H1 (cell line): Measurements from ENCODE around the gene UFSP2. TPM values are rescaled to one million over a fixed set of nuclear protein-coding genes. Genes with fewer than 3 reads are reported as not detected.

Experiments used
- CTCF ChIA-PET: fragments of 300-600 bp; sonication (Branson Sonifier 250); formaldehyde crosslinking; loops from one replicate; lab custom pipeline; 2021; ENCODE audit not compliant: partially characterized antibody; lab: Charles Lee
- POLR2A ChIA-PET: fragments of 300-600 bp; sonication (Branson Sonifier 250); formaldehyde crosslinking; loops from one replicate; lab custom pipeline; 2021; ENCODE audit warnings: inconsistent platforms; ENCODE audit not compliant: partially characterized antibody; lab: Charles Lee
- DNase-seq, 2 experiments: peaks; one replicate each; pipeline versions ENCODE4 v3.0.0 to v3.0.0-alpha.2; 2010 to 2022; ENCODE audit warnings: low spot score in 2 of 2, low read depth in 1 of 2, mixed read lengths in 1 of 2
- FAIRE-seq: peaks from 2 replicates; lab custom pipeline; 2011; peaks lifted over from hg19 to GRCh38; lab: Jason Lieb, UNC
- H2AFZ ChIP-seq: 2 replicates; pipeline ENCODE4 v1.8.1; 2012; ENCODE audit warnings: low read length, inconsistent platforms
- H2AK5ac ChIP-seq: 2 replicates; pipeline ENCODE4 v1.6.1; 2013; ENCODE audit warnings: low read depth, low read length
- H2BK120ac ChIP-seq: replicated peaks from 2 replicates; pipeline ENCODE3; 2013; ENCODE audit warnings: low read depth, low read length, inconsistent platforms
- H2BK12ac ChIP-seq: 2 replicates; pipeline ENCODE4 v1.6.1; 2013; ENCODE audit warnings: low read depth, low read length
- H2BK15ac ChIP-seq: 2 replicates; pipeline ENCODE4 v1.6.1; 2013; ENCODE audit warnings: low read length
- H2BK20ac ChIP-seq: 2 replicates; pipeline ENCODE4 v1.6.1; 2013; ENCODE audit warnings: low read length
- H2BK5ac ChIP-seq: 2 replicates; pipeline ENCODE4 v1.6.1; 2013; ENCODE audit warnings: low read depth, low read length
- H3K14ac ChIP-seq: 2 replicates; pipeline ENCODE4 v1.6.1; 2013; ENCODE audit warnings: inconsistent platforms; ENCODE audit not compliant: insufficient read length
- H3K18ac ChIP-seq: 2 replicates; pipeline ENCODE4 v1.6.1; 2013; ENCODE audit warnings: low read length; ENCODE audit errors: extremely low read depth
- H3K23ac ChIP-seq: 2 replicates; pipeline ENCODE4 v1.6.1; 2013; ENCODE audit warnings: inconsistent platforms; ENCODE audit not compliant: insufficient read length
- H3K23me2 ChIP-seq: 2 replicates; pipeline ENCODE4 v1.6.1; 2013; ENCODE audit warnings: low read depth, low read length
- H3K27ac ChIP-seq: 2 replicates; pipeline ENCODE4 v1.6.1; 2011; ENCODE audit warnings: low read depth, low read length, inconsistent platforms
- H3K27me3 ChIP-seq, 4 experiments: replicated peaks in 1 of 4; 1 replicate in 1 of 4; 2 replicates in 3 of 4; pipeline versions ENCODE4 v1.6.1 to v1.8.1; 2011 to 2013; ENCODE audit warnings: low read length in 3 of 4, mild to moderate bottlenecking in 3 of 4, inconsistent platforms in 2 of 4, mixed read lengths in 2 of 4, moderate library complexity in 1 of 4; ENCODE audit not compliant: control insufficient read depth in 3 of 4, insufficient read depth in 3 of 4; ENCODE audit errors: extremely low read depth in 1 of 4
- H3K36me3 ChIP-seq, 4 experiments: 2 replicates each; pipeline versions ENCODE4 v1.6.1 to v1.8.1; 2011 to 2013; ENCODE audit warnings: mild to moderate bottlenecking in 4 of 4, low read length in 3 of 4, moderate library complexity in 2 of 4, control low read depth in 1 of 4, inconsistent platforms in 1 of 4; ENCODE audit not compliant: insufficient read depth in 4 of 4, control insufficient read depth in 2 of 4
- H3K4ac ChIP-seq: replicated peaks from 2 replicates; pipeline ENCODE3; 2013; ENCODE audit warnings: low read length, low read depth, mixed read lengths, inconsistent platforms; ENCODE audit not compliant: insufficient read length
- H3K4me1 ChIP-seq, 4 experiments: replicated peaks in 1 of 4; 1 replicate in 1 of 4; 2 replicates in 3 of 4; pipeline versions ENCODE4 v1.6.1 to v1.8.1; 2011 to 2013; ENCODE audit warnings: low read length in 3 of 4, inconsistent platforms in 2 of 4, mixed read lengths in 1 of 4; ENCODE audit not compliant: insufficient read depth in 4 of 4, control insufficient read depth in 3 of 4
- H3K4me2 ChIP-seq, 2 experiments: 2 replicates each; pipeline versions ENCODE4 v1.6.1 to v1.8.1; 2011 to 2013; ENCODE audit warnings: low read depth in 2 of 2, low read length in 2 of 2, control low read depth in 1 of 2, inconsistent platforms in 1 of 2, mild to moderate bottlenecking in 1 of 2; ENCODE audit not compliant: insufficient read depth in 1 of 2
- H3K4me3 ChIP-seq, 4 experiments: fragments of 200-600, 300-600 bp in 1 of 4; sonication (generic), shearing (Covaris generic), sonication (Bioruptor Twin) in 1 of 4; 2 replicates each; pipeline versions ENCODE4 v1.5.1 to v1.8.1; 2011 to 2016; ENCODE audit warnings: low read length in 4 of 4, low read depth in 3 of 4, control low read depth in 2 of 4, inconsistent platforms in 2 of 4, mild to moderate bottlenecking in 2 of 4, mixed read lengths in 1 of 4, moderate library complexity in 1 of 4; ENCODE audit not compliant: insufficient read depth in 2 of 4; ENCODE audit errors: extremely low read depth in 1 of 4
- H3K56ac ChIP-seq: replicated peaks from 2 replicates; pipeline ENCODE3; 2013; ENCODE audit warnings: low read depth, mild to moderate bottlenecking, mixed read lengths, low read length, inconsistent platforms; ENCODE audit not compliant: insufficient read length
- H3K79me1 ChIP-seq: 2 replicates; pipeline ENCODE4 v1.6.1; 2013; ENCODE audit warnings: low read depth, low read length, control low read depth
- H3K79me2 ChIP-seq, 2 experiments: 2 replicates each; pipeline versions ENCODE4 v1.6.1 to v1.8.1; 2012 to 2013; ENCODE audit warnings: low read length in 2 of 2, mild to moderate bottlenecking in 2 of 2, inconsistent platforms in 1 of 2; ENCODE audit not compliant: insufficient read depth in 2 of 2, control insufficient read depth in 1 of 2
- H3K9ac ChIP-seq, 4 experiments: replicated peaks in 1 of 4; 1 replicate in 1 of 4; 2 replicates in 3 of 4; pipeline versions ENCODE4 v1.6.1 to v1.8.1; 2011 to 2013; ENCODE audit warnings: low read depth in 3 of 4, low read length in 3 of 4, control low read depth in 2 of 4, mild to moderate bottlenecking in 2 of 4, moderate library complexity in 2 of 4, inconsistent platforms in 1 of 4; ENCODE audit errors: extremely low read depth in 1 of 4
- H3K9me3 ChIP-seq, 2 experiments: 2 replicates each; pipeline versions ENCODE4 v1.6.1 to v1.8.1; 2012 to 2013; ENCODE audit warnings: mild to moderate bottlenecking in 2 of 2, moderate library complexity in 2 of 2, control low read depth in 1 of 2, inconsistent platforms in 1 of 2, low read depth in 1 of 2, low read length in 1 of 2, mixed read lengths in 1 of 2; ENCODE audit not compliant: insufficient read depth in 2 of 2
- H4K20me1 ChIP-seq, 2 experiments: replicated peaks in 1 of 2; 2 replicates each; pipeline versions ENCODE3 to v1.8.1; 2011 to 2013; ENCODE audit warnings: inconsistent platforms in 2 of 2, low read length in 2 of 2, mild to moderate bottlenecking in 1 of 2; ENCODE audit not compliant: insufficient read depth in 2 of 2, control insufficient read depth in 1 of 2
- H4K5ac ChIP-seq: 2 replicates; pipeline ENCODE4 v1.6.1; 2013; ENCODE audit warnings: low read length, low read depth, mixed read lengths, inconsistent platforms; ENCODE audit not compliant: insufficient read length
- H4K8ac ChIP-seq: 2 replicates; pipeline ENCODE4 v1.8.0; 2013; ENCODE audit warnings: mild to moderate bottlenecking, moderate library complexity, low read length, inconsistent platforms; ENCODE audit not compliant: insufficient read depth; ENCODE audit errors: extremely low read depth
- H4K91ac ChIP-seq: replicated peaks from 2 replicates; pipeline ENCODE3; 2013; ENCODE audit warnings: low read length, mixed read lengths, inconsistent platforms; ENCODE audit not compliant: insufficient read length
- YY1 ChIP-seq: IDR thresholded peaks from 2 replicates; pipeline ENCODE4 v1.6.1; 2011; ENCODE audit warnings: low read depth, mild to moderate bottlenecking, low read length
- WGBS, 2 experiments: shearing (Covaris generic) in 1 of 2; methylation state at CpG; one replicate each; pipeline versions ENCODE4 v1.1.6 to v1.1.7; 2013 to 2015; ENCODE audit warnings: low lambda C conversion rate in 2 of 2, mixed read lengths in 2 of 2, inconsistent platforms in 1 of 2, low coverage in 1 of 2, missing lambda C conversion rate in 1 of 2; ENCODE audit not compliant: insufficient replicate concordance in 2 of 2, insufficient coverage in 1 of 2, insufficient read length in 1 of 2; ENCODE audit errors: extremely low coverage in 1 of 2, missing lambda C conversion rate in 1 of 2; 5-methylcytosine and 5-hydroxymethylcytosine counted together
- polyA plus RNA-seq, 7 experiments: library from polyadenylated mRNA; depleted of rRNA in 3 of 7; stranded (reverse) in 5 of 7; unstranded in 2 of 7; fragments of >200 nt in 5 of 7; fragments of 200-250 nt in 2 of 7; gene quantifications; 1 replicate in 5 of 7; 2 replicates in 1 of 7; 4 replicates in 1 of 7; pipeline versions ENCODE4 v1.2.1 to v1.2.3, GENCODE V29; 2011 to 2013; ENCODE audit warnings: missing spikeins in 2 of 7, mixed read lengths in 2 of 7
- total RNA-seq: library from RNA; stranded (reverse); fragmentation: NEBNext Ultra II Directional; extraction: Animal tissue kit (Norgen Biotek cat#: 25700); gene quantifications from 2 replicates; pipeline ENCODE4 v1.2.1, GENCODE V29; 2021

UFSP2 gene
- total and polyA plus RNA-seq, 2 of the 8 experiments (the other 6 are each of a cell fraction or from before 2014, with no cell fraction given), result 22.9 to 26.0 TPM

GRCh38 chr4:185421366-185422124, 4.2 kb downstream of the UFSP2 start:
- FAIRE-seq (no peak), DNase-seq (no peak)
- Histone ChIP-seq H4K5ac (no peak overlapping the region), H2AFZ (no peak overlapping the region), H2BK5ac (no peak overlapping the region), H3K4me1 (peaks cover 0 to 5% (median 2%) of the 10 kb centered on the region in 4 experiments; a peak in 3 of 7 replicates), H3K27me3 (no peaks in the 10 kb centered on the region), H3K79me2 (peaks cover 4 to 10% of the 10 kb centered on the region in 2 experiments; a peak in 2 of 4 replicates), H3K36me3 (peaks cover 0 to 22% (median 7%) of the 10 kb centered on the region in 4 experiments; a peak in 4 of 8 replicates), H2AK5ac (no peak overlapping the region), H3K23ac (no peak overlapping the region), H3K56ac (no peak overlapping the region), H4K91ac (no peak overlapping the region), H2BK15ac (no peak overlapping the region), H3K79me1 (no peaks in the 10 kb centered on the region), H3K4me3 (no peak overlapping the region), H3K4ac (no peak overlapping the region), H4K20me1 (no peaks in the 10 kb centered on the region), H3K18ac (no peak overlapping the region), H2BK120ac (no peak overlapping the region), H3K23me2 (peaks cover 9% of the 10 kb centered on the region), H3K27ac (no peak overlapping the region), H3K4me2 (no peak overlapping the region), H2BK20ac (no peak overlapping the region), H3K9ac (no peak overlapping the region; a peak in 1 of 7 replicates), H2BK12ac (no peak overlapping the region), H3K9me3 (no peaks in the 10 kb centered on the region), H4K8ac (no peak overlapping the region), H3K14ac (no peak overlapping the region)
- ChIA-PET CTCF (interaction anchor here (1.1 kb wide), 1 partner anchor 175 kb away, joined by 3 read pairs; no protein-coding TSS in a partner anchor), POLR2A (interaction anchor here (1.9 kb wide), 1 partner anchor 25 kb away, joined by 4 read pairs; the partner anchor contains the start of gene ANKRD37)
- TF ChIP-seq YY1, result no peak
- 82% methylated on average over 2 of the region's 2 CpGs; no CpG with 5 or more reads in 1 of the 2 experiments for WGBS, 2 experiments
